Brain pericyte (primary cell): Measurements from ENCODE around the gene U2AF1L4.
A peak's percentile ranks its signal among the peaks of the same experiment; 100 is the strongest.
"Not testable (repeated sequence)": the region's sequence is repeated elsewhere in the genome, so short reads cannot be mapped to it uniquely, and the experiment has no call there.

Experiments
- DNase-seq: peaks from one replicate; pipeline ENCODE4 v3.0.0-alpha.2; 2012; ENCODE audit warnings: low read depth, low spot score

The U2AF1L4 gene

DNA sequence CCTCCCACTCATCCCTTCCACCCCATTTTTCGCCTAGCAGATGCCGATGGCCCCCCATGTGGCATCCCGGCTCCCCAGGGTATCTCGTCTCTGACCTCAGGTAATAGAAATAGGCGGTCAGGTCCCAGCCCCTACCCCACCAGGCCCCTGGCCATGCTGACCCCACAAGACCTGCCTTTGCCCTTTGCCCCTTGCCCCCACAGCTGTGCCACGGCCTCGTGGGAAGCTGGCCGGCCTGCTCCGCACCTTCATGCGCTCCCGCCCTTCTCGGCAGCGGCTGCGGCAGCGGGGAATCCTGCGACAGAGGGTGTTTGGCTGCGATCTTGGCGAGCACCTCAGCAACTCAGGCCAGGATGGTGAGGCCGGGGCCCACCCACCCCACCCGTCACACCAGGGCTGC is 35.5 kb upstream of the U2AF1L4 start:
- no peak for DNase-seq

- DNase-seq: no peak
Observed at GRCh38 chr19:35780058-35780457, 34.8 kb upstream of the U2AF1L4 start.

DNA sequence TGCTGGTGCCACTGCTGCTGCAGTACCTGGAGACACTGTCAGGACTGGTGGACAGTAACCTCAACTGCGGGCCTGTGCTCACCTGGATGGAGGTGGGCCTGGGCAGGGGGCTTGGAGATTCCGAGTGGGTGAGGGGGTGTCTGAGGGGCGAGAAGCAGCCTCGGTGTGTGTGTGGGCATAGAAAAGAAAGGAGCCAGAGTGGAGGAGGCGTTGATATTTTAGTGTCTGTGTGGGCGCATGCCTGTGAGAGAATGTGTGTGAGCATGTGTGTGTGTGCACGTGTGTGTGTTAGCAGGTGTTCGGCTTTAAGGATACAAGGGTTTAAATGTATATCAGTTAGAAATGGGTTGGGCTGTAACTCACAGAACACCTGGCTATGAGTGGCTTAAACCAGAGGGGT is 33.8 kb upstream of the U2AF1L4 start:
- no peak for DNase-seq

DNA sequence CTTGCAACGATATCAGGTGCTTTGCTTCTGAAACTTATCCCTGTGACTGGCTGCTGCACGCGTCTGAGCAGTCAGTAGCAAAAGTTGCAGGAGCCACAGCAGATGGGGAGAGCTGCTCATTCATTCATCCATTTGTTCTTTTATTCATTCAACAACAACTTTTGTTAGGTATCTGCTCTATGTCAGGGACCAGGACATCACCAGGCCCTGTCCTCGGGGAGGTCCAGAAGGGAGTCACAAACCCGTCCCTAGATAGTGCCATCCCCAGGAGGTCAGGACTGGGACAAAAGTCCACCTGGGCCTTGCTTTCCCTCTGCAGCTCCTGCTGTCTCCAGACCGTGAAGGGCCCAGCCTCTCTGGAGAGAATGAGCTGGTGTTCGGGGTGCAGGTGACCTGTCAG is 32.7 kb upstream of the U2AF1L4 start:
- no peak for DNase-seq

- DNase-seq: no peak
Observed at GRCh38 chr19:35777086-35777841, 32.0 kb upstream of the U2AF1L4 start.

- no peak for DNase-seq
Observed at GRCh38 chr19:35776102-35776788, 31.0 kb upstream of the U2AF1L4 start.

DNA sequence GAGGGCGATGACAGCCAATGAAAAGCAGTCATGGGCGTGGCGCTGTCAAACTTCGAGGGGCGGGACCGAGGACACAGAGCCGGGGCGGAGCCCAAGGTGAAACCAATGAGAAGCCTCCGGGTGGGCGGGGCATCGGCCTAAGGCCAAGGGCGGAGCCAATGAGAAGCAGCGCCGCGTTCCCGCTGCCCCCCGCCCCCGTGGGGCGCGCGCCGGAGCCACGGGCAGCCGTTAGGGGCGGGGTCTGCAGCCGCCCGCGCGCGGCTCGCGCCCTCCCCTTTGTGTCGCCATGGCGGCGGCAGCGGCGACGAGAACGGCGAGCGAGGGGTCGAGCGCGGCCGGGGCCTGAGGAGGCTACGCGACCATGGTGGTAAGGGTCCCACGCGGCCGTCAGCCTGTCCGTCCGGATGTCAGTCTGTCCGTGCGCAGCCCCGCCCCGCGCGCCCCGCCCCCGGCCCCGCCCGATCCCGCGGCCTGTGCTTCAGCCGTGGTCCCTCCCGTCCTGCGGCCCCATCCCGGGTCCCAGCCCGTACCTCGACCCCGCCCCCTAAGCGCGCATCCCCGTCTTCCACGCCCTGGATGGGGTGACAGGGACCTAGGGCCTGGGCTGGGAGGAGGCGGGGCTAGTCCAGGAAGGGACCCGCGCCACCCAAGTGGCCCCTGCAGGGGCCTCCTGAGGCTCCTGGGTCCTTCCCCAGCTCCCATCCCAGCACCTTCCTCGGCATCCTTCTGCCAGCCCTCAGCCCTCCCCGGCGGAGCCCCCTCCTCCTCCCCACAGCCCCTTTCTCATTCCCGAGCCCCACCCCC is 30.3 kb upstream of the U2AF1L4 start, which contains the start of gene ARHGAP33:
ARHGAP33 (plus strand) TSS at position 267 of the 804 bp plus-strand sequence; CDS start at position 362, 95 bp downstream.
- peak; percentile 83 for DNase-seq

DNA sequence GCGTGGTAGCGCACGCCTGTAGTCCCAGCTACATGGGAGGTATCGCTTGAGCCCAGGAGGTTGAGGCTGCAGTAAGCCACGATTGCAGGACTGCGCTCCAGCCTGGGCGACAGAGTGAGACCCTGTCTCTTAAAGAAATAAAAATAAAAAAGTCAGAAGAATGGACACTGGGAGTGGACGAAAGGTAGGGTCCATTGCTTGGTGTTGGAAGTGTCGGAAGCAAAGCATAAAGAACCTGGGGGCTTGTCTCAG is 29.8 kb upstream of the U2AF1L4 start:
- no peak for DNase-seq

- no peak for DNase-seq
Observed at GRCh38 chr19:35774274-35775045, 29.2 kb upstream of the U2AF1L4 start.

GRCh38 chr19:35773020-35773806 is 28.0 kb upstream of the U2AF1L4 start:
- DNase-seq: no peak

DNA sequence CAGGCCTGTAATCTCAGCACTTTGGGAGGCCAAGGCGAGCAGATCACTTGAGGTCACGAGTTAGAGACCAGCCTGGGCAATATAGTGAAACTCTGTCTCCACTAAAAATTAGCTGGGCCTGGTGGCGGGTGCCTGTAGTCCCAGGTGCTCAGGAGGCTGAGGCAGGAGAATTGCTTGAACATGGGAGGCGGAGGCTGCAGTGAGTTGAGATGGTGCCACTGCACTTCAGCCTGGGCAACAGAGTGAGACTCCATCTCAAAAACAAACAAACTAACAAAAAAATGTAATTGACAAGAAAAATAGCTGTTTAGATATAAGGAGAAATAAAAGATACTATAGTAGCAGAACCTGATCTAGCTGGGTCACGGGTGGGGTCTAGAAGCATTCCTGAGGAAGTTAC is 27.1 kb upstream of the U2AF1L4 start:
- not testable (repeated sequence) for DNase-seq

DNA sequence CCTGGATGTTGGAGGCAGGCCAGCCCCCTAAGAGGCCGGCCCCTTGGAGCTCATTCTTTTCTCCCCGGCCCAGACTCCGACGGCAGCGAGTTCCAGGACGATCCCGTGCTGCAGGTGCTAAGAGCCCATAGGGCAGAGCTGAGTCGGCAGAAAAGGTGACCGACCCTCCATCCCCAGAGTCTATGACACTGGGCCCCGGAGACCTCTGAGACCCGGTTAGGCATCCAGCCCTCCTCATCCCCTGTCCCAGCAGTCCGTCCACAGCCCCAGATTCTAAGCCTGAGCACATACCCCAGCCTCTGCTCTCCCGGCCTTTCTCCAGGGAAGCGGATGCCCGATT is 22.8 kb upstream of the U2AF1L4 start:
- DNase-seq: no peak

GRCh38 chr19:35767288-35768081 is 22.3 kb upstream of the U2AF1L4 start:
- no peak for DNase-seq

GRCh38 chr19:35766571-35767104 is 21.4 kb upstream of the U2AF1L4 start:
- DNase-seq: no peak

DNA sequence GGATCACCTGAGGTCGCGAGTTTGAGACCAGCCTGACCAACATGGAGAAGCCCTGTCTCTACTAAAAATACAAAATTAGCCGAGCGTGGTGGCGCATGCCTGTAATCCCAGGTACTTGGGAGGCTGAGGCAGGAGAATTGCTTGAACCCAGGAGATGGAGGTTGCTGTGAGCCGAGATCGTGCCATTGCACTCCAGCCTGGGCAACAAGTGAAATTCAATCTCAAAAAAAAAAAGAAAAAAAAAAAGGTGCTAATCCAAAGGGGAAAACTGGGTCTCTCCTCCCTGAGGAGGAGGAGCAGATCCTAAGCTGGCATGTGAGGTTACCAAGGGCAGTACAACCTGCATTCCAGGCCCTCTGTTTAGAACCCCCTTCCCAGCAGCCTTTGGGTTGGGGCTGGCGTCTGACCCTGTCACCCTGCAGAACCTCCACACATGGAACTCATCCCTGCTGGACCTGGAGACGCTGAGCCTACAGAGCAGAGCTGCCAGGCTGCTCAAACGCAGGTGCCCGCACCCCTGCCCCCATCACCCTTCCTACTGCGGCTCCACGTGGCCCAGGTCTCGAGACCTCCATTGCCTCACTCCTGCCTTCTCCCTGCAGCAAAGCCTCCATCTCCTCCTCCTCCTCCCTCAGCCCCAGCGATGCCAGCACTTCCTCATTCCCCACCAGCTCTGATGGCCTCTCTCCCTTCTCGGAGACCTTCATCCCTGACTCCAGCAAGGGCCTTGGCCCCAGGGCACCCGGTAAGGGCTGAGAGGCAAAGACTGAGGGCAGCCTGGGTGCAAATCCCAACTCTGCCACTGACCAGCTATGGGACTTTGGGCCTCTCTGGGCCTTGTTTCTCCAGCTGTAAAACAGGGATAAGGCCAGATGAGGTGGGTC is 19.5 kb upstream of the U2AF1L4 start:
- no peak for DNase-seq

DNA sequence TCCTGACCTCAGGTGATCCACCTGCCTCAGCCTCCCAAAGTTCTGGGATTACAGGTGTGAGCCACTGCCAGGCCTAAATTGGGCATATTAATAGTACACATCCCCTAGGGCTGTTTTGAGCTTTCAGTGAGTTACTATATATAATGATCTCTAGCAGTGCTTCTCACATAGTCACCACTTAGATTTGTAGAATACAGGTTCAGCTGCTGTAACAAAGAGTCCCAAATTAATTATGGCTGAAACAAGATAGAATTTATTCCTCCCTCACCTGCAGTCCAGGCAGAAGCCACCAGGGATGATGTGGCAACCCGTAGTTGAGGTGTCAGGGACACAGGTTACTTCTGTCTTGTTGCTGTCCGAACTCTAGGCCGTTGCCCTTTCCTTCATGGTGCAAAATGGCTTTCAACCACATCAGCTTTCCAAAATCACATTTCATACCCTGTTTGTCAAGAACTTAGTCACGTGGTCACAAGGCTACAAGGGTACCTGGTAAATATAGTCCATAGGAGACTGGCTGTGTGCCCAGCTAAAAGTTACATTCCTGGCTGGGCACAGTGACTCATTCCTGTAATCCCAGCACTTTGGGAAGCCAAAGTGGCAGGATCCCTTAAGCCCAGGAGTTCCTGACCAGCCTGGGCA is 15.6 kb upstream of the U2AF1L4 start:
- DNase-seq: no peak

DNA sequence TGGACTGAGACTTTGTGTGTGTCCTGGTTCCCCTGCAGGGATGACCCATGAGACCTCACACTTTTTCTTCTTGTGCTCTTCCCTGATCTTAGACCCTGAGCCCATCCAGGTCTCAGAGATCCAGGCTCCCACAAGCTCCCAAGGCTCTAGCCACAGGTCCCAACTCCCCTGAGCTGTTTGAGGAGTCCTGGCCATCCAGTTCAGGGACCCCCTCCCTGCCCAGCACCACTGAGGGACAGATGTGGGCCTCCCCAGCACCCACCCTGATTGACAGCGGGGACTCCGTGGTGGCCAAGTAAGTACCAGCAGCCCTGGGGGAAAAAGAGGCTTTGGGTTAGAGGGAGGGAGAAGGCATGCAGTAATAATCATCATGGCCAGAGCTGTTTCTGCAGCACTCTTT is 14.5 kb upstream of the U2AF1L4 start:
- DNase-seq: no peak

DNA sequence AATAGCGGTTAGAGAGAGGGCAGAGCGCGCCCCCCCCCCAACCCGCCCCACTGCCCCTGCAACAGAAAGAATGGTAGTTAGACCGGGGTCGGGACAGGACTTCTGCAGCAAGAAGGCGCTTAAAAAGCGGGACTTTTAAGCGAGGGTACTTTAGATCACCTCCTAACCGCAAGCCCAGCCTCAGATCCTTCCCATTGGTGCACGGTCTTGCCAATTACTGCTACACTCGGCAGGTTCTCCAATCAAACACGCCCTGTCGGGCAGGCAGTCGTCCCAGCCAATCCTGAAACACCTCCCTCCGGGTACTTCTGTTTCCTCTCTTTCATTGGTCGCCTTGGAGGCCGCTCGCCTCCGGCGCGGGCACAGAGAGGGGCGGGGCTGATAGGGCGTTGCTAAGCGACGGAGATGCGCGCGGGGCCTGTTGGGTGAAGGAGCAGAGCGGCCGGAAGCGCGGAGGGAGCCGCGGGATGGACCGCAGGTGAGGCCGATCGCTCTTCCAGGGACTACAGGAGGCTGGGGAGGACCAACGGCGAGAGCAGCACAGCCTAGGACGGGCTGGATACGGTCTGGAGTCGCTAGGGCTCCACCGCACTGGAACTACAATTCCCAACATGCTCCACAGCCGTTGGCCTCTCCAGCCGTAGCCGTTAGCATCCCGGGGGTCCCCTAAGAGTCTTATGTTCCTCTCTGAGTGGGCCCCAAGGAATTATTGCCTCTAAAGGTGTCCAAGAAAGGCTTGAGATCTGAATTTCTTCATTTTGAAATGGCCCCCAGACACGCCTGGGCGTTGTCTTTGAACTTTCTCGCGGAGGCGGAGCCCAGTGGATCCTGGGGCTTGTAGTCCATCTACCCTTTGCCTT is 12.8 kb upstream of the U2AF1L4 start, which contains the start of gene PROSER3:
PROSER3 (plus strand) TSS at position 428 of the 860 bp plus-strand sequence; CDS start at position 468, 40 bp downstream.
- peak; percentile 98 for DNase-seq
